Panc1 (cell line): ENCODE results near the gene F13A1.

Source experiments
- CTCF ChIP-seq: fragments of 450-650 bp; IDR thresholded peaks from 2 replicates; pipeline ENCODE4 v1.5.1; 2017; ENCODE audit warnings: mild to moderate bottlenecking
- POLR2AphosphoS5 ChIP-seq: IDR thresholded peaks from 2 replicates; pipeline ENCODE4 v1.6.1; 2012; ENCODE audit warnings: mild to moderate bottlenecking, low read depth, low read length, moderate library complexity
- REST ChIP-seq, 2 experiments: IDR thresholded peaks; 2 replicates each; pipeline ENCODE4 v1.6.1; 2011 to 2012; ENCODE audit warnings: low read depth in 2 of 2, control low read depth in 1 of 2, low read length in 1 of 2, mild to moderate bottlenecking in 1 of 2, moderate library complexity in 1 of 2; ENCODE audit not compliant: insufficient read depth in 1 of 2
- SIN3A ChIP-seq: IDR thresholded peaks from 2 replicates; pipeline ENCODE4 v1.6.1; 2012; ENCODE audit warnings: low read depth, mild to moderate bottlenecking, low read length, moderate library complexity, borderline replicate concordance; ENCODE audit not compliant: insufficient read depth
- TCF7L2 ChIP-seq: IDR thresholded peaks from 2 replicates; pipeline ENCODE4 v1.6.1; 2011; ENCODE audit warnings: mild to moderate bottlenecking, low read depth, low read length, inconsistent platforms

GRCh38 chr6:6230286-6230685 lies 90.2 kb downstream of the F13A1 start:
- TF ChIP-seq CTCF (no peak), POLR2AphosphoS5 (no peak), TCF7L2 (no peak), REST (IDR thresholded peaks at IDR 0.05; ENCODE audit: insufficient read depth in 1 of 2, low read depth in 2 of 2, low read length in 1 of 2) (no peak), SIN3A (no peak)
